CD4-positive, alpha-beta T cell treated with Interleukin-4 for 4 hours (primary cell): Measurements from ENCODE around the gene TMEM244.
A peak's percentile ranks its signal among the peaks of the same experiment; 100 is the strongest.
"Not testable (repeated sequence)": the region's sequence is repeated elsewhere in the genome, so short reads cannot be mapped to it uniquely, and the experiment has no call there.

ENCODE experiments used
- DNase-seq: peaks from one replicate; pipeline ENCODE4 v3.0.0-alpha.2; 2020

The TMEM244 gene, protein sequence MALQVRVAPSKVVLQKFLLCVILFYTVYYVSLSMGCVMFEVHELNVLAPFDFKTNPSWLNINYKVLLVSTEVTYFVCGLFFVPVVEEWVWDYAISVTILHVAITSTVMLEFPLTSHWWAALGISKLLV

DNA sequence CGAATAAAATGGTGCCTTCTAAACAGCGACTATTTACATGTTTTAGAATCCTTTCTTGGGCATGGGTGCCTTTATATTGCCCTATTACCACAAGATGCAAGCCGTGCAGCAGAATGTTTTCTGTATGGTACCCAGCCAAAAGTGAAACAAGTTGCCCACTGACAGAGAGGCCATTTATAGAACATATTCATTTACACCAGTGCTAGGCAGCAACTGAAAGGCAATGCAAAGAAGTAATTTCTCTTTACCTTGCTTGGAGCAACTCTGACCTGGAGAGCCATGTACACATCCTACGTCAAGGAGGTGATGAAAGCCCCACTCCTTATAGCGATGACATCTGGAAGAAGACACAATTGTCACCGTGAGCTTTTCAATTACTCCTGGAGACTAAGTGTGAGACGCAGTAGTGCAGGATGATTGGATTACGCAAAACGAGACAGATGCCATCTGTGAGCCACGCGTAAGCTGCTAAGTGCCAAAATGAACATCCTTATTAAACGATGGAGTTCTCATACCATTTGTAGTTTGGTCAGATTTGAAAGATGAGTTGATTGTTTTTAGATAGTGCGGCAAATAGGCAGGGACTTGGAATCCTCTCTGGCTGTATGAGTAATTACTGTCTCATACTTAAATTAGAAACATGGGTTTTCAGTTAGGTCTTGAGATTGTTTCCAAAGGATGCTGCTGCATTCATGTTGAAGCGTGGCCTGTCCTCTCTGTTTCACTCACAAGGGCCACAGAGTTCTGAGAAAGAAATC, at the start of gene TMEM244:
TMEM244 (minus strand) TSS at position 408 of the 758 bp plus-strand sequence; CDS start at position 281, 127 bp downstream.
- DNase-seq: peak; percentile 36

DNA sequence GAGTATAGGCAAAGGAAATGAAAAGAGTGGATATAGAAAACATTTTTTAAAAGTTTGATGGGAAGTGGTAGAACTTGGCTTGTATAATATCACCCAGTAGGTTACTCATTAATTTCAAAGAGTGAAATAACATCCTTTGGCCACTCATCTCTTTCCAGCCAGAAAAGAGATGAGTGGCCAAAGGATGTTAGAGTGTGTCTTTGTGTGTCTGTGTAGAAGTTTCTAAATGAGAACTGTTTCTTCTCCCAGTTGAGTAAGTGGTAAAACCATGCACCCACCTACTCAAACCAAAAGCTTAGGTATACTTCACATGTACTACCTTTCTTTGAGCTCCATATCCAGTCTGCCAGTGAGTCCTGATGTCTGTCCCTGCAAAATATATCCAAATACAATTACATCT, 47.7 kb upstream of the TMEM244 start:
- no peak for DNase-seq

DNA sequence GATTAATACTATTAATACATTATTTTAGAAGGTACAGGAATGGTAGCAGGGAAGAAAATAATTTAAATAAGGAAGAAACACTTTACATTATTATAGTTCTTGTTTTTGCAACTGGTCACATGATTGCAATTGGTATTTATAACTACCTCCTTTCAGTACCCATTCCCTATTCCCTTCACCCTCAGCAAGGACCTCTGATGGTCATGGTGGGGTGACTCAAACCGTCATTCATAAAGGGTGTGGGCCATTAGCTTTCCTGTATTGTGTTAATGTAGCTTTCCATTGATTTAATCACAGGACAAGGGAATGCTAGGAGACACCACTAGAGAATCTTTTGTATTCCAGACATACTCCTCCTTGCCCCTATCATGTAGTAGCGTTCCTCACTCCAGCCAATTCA, 47.2 kb upstream of the TMEM244 start:
- no peak for DNase-seq

DNA sequence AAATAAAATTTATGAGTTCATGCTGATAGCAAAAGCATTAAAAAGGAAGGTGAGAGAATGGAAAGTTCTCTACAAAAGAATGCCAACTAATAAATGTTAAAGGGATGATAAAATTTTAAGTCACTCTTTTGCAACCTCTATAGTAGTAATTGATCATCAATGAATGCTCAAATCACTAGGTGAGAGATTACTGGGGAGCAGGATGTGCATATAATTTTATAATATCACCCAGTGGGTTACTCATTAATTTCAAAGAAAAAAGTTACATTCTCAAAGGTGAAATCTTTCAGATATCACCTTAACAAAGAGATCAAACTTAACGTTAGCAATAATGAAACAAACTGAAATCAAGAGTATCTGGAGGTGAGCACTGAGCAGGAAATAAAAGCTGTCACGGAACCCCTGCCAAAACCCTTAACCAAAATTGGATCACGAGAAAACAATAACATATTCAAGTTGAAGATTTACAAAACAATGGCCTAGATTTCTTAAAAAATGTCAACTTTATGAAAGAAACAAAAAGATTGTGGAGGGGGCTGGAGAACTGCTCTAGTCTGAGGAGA, 45.5 kb upstream of the TMEM244 start:
- no peak for DNase-seq

DNA sequence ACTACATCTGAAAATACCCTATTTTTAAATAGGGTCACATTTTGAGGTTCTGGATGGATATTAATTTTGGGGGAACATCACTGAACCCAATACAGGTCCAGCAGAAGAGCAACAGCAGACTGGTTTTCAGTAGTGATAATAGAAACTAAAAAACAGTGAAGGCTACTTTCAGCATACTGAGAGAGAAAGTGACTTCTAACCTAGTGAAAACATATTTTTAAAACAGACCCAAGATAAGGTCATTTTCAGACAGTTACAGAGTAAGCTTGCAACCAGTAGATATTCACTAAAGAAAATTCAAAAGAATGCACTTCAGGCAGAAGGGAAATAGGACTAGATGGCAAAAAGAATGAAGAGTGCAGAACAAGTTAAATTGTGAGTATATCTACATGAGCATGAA, 42.0 kb upstream of the TMEM244 start:
- no peak for DNase-seq

DNA sequence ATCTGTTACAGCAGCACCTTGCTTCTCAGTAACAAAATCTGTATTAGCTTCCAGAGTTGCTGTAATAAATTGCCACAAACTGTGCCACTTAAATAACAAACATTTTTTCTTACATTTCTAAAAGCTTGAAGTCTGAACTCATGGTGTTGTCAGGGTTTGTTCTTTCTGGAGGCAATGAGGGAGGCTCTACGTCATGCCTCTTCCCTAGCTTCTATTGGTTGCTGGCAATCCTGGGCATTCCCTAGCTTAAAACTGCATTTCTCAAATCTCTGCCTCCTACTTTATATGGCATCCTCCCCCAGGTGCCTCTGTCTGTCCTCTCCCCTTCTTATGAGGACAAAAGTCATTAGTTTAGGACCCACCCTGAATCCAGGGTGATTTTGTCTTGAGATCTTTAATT, 41.6 kb upstream of the TMEM244 start:
- DNase-seq: no peak

DNA sequence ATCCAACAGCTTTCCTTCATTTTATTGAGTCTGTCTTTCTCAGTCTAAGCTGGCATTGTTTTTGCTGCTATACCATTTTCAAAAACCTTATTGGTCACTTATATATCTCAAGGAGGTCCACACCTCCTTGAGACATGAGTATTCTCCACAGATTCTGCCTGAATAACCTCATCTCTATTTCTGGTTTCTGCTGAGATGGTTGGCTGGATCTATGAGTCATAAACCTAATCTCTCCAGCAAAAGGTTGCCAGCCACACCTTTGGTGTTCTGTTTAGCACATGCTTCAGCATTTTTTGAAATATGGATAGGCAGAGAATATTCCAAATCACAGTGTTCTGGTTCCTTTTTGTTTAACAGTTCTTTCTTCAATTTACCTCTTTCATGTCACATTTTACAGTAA, 40.8 kb upstream of the TMEM244 start:
- no peak for DNase-seq

DNA sequence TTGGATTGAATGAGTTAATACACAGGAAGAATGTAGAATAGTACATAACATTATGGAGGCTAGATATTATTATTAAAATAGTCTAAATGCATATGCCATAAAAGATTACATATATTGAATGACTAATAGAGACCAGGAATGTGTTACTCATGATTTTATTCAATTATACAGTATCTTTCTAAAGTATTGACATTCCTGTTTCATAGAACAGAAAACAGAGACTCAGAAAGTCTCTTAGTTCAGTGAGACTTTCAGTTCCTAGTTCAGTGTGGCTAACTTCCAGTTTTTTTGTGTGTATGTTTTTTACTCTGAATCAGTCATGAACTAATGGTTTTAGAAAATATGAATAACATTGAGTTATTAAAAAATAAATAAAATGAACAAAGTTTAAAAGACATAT, 34.6 kb upstream of the TMEM244 start:
- no peak for DNase-seq

DNA sequence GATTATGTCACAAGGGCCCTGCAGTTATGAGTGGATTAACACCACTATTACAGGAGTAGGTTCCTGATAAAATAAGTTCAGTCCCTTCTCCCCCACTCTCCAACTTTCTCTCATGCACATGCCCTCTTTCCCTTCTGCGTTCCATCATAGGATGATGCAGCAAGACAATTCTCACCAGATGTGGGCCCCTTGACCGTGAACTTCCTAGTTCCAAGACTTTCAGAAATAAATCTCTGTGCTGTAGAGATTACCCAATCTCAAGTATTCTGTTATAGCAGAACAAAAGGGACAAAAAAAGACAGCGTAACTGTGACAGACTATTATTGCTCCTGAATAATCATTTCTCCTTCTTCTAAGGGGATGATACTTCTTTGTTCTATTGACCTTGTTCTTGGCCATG, 33.8 kb upstream of the TMEM244 start:
- no peak for DNase-seq

DNA sequence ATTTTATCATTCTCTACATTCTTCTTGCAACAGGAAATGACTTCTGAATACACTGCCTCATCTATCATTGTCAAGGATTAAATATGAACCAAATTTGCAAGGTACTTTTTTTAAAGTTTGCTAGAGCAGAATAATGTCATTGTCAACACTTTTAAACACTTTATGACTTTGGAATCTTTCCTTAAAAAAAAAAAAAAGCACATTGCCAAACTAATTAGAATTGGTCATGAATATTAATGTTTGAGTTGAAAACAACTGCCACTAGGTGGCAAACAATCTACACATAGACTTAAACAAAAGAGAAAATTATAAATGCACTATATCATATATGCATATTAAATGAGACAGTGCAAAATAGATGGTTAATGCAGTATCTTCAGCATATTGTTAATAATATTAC, 32.5 kb upstream of the TMEM244 start:
- peak; percentile 49 for DNase-seq

DNA sequence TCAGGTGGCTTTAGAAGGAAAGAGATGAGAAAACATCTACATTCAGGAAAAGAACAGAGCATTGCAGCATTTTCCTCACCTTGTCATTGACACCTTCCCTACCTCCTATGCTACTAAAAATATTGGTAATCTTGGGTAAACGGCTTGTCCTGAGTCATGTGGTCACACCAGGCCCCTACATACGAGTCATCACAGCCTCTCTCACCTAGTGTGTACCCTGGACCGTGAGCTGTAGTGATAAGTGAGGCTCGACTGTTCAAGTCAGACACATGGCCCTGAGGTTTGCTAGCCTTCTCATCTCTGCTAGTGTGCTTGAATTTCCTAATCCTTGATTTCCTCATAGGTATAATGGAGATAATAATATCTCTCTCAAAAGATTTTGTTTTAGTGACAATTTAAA, 29.6 kb upstream of the TMEM244 start:
- no peak for DNase-seq

DNA sequence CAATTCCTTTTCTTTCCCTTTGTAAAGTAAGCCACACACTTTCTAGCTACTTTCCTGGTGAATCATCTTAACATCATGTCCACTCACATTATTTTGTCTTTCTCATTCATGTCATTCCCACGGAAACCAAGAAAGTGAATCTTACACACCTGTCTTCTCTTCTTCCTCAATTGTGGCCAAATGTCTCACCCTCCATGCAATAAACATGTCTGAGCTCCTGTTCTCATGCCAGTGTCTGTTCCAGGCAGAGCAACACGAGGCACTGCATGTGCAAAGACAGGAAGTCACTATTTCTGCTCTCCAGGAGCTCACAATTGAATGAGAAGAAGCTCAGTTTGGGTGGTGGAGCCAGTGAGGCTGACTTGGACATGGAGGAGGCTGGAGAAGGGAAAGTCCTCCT, 29.0 kb upstream of the TMEM244 start:
- DNase-seq: no peak

DNA sequence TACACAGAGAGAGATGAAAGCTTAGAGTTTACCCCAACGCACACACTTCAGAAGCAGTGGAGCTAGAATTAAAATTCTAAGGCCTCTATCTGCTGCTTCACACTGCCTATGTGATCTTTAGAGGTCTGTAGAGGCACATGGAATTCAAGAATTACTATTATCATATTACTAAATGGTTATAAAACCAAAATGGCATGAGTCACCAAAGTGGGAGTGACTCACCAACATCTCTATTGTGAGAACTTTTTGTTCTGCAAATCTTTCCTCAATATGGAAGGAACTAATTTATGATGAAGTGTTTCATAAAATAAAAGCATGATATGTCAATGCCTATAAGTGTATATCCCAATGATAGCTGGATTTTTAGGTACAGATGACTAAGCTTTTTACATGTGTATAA, 28.5 kb upstream of the TMEM244 start:
- peak; percentile 14 for DNase-seq

DNA sequence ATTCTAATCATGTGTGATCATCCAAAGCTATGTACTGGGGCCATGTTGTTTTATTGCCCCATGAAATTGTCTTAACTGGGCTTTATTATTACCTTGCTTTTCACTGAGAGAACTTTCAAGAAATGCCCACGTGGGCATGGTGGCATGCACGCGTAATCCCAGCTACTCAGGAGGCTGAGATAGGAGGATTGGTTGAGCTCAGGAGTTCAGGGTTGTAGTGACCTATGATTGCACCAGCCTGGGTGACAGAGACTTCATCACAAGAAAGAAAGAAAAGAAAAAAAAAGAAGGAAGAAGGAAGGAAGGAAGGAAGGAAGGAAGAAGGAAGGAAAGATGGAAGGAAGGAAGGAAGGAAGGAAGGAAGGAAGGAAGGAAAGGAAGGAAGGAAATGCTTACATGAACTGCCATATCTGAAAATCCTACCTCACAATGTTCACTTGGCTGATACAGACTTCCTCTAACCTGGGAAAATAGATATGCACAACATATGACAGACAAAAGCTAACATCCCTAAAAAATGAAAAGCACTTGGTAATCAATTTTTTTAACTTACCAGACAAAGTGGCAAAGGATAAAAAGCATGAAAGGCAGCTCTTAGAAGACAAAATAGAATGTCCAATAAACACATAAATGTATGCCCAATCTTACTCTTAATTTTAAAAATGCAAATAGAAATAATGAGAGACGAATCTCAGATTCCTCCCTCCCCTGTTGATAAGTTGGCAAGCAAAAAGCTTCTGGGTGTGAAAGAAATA, 25.5 kb upstream of the TMEM244 start:
- DNase-seq: no peak

DNA sequence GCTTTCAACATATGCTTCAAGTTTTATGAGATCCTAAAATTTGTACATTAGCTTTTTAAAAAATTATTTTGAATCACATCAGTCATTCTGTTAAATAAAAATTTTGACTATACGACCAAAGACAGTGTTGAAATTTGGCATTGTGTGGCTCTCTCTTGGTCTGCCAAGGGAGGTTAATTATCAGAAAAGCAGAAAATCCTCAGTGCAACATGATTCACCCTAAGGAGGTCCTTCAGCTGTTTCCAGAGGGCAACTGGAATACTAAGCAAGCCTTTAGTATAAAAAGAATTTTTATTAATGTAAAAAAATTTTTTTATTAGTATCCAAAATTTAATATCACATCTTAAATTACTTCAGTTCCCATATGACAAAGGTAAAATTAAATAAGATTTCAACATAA, 23.1 kb upstream of the TMEM244 start:
- no peak for DNase-seq

DNA sequence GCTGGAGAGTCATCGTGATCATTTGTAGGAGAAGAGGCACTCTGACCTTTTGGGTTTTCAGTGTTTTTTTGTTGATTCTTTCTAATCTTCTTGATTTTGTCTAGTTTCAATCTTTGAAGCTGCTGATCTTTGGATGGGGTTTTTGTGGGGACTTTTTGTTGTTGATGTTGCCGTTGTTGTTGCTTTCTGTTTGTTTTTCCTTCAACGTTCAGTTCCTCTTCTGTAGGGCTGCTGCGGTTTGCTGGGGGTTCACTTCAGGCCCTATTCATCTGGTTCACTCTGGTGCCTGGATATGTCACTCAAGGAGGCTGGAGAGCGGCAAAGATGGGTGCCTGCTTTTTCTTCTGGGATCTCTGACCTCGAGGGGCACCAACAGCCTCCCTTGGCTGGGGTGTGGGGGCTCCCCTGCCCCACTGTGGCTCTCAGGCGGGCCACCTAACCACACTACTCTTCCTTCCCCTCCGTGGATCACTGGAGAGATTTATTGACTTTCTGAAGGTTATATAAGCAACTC, 21.5 kb upstream of the TMEM244 start:
- no peak for DNase-seq

DNA sequence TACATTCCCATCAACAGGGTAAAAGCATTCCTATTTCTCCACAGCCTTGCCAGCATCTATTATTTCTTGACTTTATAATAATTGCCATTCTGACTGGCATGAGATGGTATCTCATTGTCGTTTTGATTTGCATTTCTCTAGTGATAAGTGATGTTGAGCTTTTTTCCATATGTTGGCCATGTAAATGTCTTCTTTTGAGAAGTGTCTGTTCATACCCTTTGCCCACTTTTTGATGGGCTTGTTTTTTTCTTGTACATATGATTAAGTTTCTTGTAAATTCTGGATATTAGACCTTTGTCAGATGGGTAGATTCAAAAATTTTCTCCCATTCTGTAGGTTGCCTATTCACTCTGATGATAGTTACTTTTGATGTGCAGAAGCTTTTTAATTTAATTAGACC, 16.8 kb upstream of the TMEM244 start:
- DNase-seq: not testable (repeated sequence)

DNA sequence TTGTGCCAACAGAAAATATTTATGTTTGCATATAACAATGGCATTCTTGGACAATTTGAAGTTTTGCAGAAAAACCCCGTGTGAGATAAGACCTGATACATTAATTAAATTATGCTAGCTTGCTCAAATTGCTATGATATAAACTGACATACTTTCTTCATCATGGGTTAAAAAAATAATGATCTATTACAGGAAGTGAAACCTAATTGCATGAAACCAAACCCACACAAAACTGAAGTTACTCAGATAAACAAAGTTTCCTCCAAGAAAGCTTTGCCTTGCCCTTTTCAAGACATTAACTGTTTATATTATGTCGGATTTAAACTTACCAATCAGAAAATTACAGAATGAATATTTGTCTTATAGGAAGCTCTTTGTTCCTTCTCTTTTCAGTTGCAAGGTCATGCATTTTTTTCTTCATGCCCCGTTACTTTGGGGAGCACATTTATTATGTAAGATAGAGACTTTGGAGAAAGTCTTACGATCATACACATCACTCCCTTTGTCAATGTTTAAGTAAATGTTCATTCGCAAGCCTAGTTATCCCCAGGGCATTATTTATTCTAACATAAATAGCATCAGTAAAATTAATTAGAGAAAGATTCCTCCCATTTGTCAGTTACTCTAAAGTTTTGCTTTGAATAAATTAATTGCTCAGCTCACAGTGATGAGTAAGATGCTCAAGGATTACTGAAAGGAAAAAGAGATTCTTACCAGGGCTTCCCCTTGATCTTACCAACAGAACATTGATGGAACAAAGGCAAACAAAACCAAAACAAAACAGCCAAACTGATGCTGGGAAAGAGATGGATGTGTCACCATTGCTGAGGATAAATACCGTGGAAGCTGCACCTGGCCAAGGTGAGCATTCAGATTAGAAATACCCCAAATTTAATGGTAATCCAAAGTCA, 14.8 kb upstream of the TMEM244 start:
- peak; percentile 33 for DNase-seq

DNA sequence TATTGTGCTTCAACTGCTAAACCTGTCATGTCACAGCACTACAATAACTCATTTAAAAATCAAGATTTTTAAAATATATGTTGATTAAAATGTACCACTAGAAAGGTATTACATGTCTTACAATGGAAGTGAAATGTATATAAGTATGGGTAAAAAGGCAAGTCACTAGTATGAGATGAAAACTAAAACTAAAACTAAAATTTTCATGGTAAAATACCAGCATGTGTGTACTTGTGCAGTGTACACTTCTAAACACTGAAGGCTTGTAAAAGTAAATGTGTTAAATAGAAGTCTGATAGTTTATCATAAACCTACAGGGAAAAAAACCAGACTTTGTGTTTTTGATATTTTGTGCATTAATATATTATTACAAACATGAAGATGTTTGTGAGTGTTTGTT, 13.7 kb upstream of the TMEM244 start:
- DNase-seq: no peak

DNA sequence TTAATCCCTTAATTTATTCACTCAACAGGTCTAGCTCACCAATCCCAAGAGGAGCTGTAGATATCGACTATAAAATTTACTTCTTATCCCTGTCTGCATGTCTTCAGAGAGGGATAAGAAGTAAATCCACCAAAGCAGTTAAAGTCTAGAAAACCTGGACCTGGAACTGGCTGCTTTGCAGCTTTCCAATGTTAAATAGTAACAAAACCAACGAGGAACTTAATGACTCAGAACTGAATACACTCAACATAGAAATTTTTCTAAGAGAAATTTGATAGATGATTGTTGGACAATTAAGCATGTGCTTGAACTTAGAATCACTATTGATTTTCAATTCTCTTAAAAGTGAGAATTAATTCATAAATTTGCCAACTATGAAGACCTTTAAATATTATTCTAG, 11.5 kb upstream of the TMEM244 start:
- no peak for DNase-seq

DNA sequence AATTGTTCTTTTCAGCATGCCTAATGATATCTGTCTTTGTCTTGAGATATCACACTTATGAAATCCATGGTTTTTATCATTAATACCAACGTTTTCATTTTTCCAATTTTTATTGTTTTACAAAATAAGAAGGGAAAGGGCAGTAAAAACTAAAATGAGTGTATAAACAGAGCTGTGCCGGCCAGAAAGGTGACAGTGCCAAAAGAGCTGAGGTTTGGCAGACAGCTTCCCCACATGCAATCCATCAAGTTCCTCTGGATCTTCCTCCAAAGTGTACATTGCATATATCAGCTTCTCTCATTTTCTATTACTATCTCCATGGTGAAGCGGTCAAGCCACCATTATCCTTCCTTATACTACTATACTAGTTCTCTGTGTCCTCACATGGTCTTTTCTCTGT, 10.1 kb upstream of the TMEM244 start:
- DNase-seq: no peak

DNA sequence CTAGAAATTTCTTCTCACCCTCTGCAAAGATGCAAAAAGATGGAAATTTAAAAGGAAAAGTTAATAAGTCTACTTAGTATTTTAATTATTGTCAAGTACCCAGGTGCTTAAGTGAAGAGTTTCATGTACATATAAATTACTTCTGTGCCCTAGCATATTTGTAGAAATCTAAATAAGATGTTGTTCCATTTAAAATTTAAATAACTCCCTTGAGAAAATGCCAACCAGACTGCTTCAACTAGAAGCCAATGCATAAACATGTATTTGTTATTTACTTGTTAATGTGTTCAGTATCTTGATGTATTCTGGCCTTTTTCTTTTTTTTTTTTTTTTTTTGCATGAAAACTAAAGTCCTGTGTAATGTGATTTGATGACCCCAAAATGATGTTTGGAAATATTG, 6.3 kb upstream of the TMEM244 start:
- no peak for DNase-seq

DNA sequence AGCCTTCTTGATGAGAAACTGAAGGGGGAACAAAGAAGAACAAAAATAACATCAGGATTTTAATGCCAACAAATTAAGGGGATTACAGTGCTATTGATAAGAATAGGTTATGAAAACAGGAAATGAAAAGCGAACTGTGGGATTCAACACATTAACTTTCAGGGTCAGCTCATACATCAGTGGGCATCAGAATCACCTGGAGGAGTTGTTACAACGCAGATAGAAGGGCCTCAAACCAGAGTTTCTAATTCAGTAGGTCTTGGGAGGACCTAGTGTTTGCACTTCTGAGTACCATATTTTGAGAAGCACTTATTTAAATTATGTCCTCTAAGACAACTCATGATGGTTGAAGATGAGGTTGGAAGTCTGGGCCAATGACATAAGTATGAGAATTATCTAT, 5.6 kb upstream of the TMEM244 start:
- no peak for DNase-seq
